Measurements from ENCODE around the gene LHB.

Gene LHB

DNA sequence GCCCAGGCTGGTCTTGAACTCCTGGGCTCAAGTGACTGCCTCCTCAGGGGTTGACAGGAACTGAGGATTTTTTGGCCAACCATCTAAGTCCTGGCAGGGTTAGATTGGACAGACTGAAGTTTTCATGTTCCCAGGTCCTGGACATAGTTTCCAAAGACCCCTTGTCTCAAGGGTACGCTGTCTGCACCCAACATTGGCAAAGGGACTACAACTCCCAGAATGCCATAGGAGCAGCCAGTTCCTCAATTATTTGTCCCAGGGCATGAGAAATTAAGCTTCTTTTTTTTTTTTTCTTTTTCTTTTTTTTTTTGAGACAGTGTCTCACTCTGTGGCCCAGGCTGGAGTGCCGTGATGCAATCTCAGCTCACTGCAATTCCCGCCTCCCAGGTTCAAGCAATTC lies 30.7 kb downstream of the LHB start:
- DNase-seq = no peak

- no peak for DNase-seq
Observed at GRCh38 chr19:48985711-48986110, 31.2 kb downstream of the LHB start.

DNA sequence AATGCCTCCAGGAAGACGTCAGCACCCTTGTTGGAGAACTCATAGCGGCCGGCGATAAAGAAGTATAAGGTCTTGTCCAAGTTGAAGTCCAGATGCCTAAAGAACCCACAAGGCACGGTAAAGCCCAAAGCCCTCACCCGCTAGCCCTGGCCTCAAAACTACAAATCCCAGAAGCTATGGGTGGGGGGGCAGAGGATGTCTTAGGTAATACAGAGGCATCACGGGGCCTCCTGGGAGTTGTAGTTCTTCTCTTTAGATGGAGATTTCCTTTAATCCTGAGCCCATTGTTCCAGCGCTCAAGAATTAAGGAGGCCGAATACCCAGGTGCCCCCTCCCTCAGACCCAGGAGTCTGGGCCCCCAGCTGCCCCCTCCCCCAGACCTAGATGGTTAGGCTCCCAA lies 34.6 kb downstream of the LHB start:
- no peak for DNase-seq

DNA sequence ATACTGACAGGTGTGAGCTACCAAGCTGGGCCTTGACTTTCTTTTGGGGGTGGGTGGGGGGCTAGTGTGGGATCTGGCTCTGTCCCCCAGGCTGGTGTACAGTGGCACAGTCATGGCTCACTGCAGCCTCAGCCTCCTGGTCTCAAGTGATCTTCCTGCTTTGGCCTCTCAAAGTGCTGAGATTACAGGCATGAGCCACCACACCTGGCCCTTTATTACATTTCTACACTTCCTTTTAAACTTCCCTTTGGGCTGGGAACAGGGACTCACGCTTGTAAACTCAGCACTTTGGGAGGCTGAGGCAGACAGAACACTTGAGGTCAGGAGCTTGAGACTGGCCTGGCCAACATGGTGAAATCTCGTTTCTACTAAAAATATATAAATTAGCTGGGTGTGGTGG lies 39.8 kb downstream of the LHB start:
- no peak for DNase-seq

GRCh38 chr19:48975947-48976847 lies 40.7 kb downstream of the LHB start:
- DNase-seq = no peak

DNA sequence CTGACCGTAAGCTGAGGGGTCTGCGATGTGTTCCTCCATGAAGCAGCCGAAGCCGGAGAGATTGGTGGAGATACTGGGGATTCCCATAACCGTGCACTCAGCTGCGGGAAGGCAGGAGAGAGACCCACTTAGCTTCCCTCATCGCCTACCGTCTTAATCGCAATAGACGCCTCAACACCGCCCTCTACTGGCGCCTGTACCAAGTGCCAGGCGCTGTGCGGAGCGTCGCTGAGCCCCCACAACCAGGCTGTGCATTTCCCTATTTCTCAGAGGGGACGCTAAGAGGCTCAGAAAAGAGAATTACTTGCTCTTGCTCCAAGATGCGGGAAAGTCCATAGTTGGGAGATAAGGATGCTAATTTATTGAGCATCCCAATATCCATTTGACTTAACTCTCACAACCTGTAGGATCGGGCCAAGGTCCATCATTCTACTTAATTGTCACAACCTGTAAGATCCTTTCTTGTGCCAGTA lies 45.9 kb downstream of the LHB start:
- peak in 53 of 58 donors; percentile 7 to 86 (median 51) for DNase-seq

- DNase-seq = no peak
Observed at GRCh38 chr19:48970139-48970766, 46.6 kb downstream of the LHB start.

DNA sequence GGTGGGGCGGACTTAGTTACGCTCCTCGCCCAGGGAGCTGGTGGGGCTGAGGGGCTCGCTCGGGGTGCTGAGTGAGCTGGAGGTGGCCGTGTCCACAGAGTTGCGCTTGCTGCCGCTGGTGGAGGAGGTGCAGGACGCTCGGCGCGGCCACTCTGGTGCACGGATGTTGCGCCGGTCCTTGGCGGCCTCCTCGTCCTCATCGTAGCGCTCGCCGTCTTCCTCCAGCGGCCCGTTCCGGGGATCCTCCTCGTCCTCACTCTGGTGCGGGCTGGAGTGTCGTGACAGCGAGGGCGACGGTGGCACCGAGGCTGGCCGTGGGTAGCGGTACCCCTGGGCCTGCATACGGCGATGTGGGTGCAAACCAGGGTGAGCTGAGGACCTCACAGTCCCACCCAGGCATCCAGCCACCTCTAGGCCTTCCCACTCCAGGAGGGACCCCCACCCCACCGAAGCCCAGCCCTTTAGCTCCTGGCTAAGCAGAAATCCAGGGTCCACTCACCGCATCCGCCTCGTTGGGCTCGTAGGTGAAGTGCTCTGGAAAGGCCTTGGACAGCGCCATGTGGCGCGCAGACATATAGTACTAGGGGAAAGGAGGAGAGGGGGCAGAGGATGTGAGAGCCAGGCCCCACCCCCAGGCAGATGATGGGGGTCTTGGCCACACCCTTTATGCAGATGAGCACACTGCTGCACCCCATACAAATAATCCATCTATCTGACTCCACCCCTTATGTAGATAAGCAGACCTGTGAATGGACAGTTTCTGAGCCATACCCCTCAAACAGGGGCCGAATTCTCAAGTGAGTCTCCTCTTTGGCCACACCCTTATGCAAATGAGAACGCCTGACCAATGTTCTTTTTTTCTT lies 47.4 kb downstream of the LHB start:
- no peak for DNase-seq

- peak in 8 of 58 donors; percentile 2 to 20 (median 12) for DNase-seq
Observed at GRCh38 chr19:48968813-48969218, 48.1 kb downstream of the LHB start.

GRCh38 chr19:48968179-48968661 lies 48.7 kb downstream of the LHB start:
- DNase-seq = no peak

- peak in 38 of 58 donors; percentile 6 to 72 (median 36) for DNase-seq
Observed at GRCh38 chr19:48967346-48968178, 49.3 kb downstream of the LHB start.

GRCh38 chr19:48966541-48967345 lies 50.1 kb downstream of the LHB start:
- peak in 7 of 58 donors; percentile 9 to 33 (median 18) for DNase-seq
